Glutamatergic neuron (in vitro differentiated cells): Measurements from ENCODE around the gene FZD7. TPM values are rescaled to one million over a fixed set of nuclear protein-coding genes. Genes with fewer than 3 reads are reported as not detected.

Experiments used
- DNase-seq: peaks from one replicate; pipeline ENCODE4 v3.0.0; 2022
- H3K27ac Mint-ChIP-seq: one replicate; pipeline ENCODE4 v1.8.0; 2020; ENCODE audit warnings: mild to moderate bottlenecking, mixed read lengths, inconsistent platforms; ENCODE audit not compliant: unreplicated experiment
- H3K27me3 Mint-ChIP-seq: one replicate; pipeline ENCODE4 v1.8.0; 2020; ENCODE audit warnings: mild to moderate bottlenecking, moderate library complexity, mixed read lengths, inconsistent platforms; ENCODE audit not compliant: unreplicated experiment
- H3K36me3 Mint-ChIP-seq: one replicate; pipeline ENCODE4 v1.8.0; 2020; ENCODE audit warnings: mild to moderate bottlenecking, mixed read lengths, inconsistent platforms; ENCODE audit not compliant: unreplicated experiment
- H3K4me1 Mint-ChIP-seq: one replicate; pipeline ENCODE4 v1.8.0; 2020; ENCODE audit warnings: mild to moderate bottlenecking, low read depth, mixed read lengths, inconsistent platforms; ENCODE audit not compliant: unreplicated experiment
- H3K4me3 Mint-ChIP-seq: one replicate; pipeline ENCODE4 v1.8.0; 2020; ENCODE audit warnings: mild to moderate bottlenecking, mixed read lengths, inconsistent platforms; ENCODE audit not compliant: unreplicated experiment
- H3K9me3 Mint-ChIP-seq: one replicate; pipeline ENCODE4 v1.8.0; 2020; ENCODE audit warnings: mild to moderate bottlenecking, moderate library complexity, mixed read lengths, inconsistent platforms; ENCODE audit not compliant: unreplicated experiment
- total RNA-seq: library from RNA; stranded (reverse); fragmentation: NEBNext Ultra II Directional; extraction: Animal tissue kit (Norgen Biotek cat#: 25700); gene quantifications from one replicate; pipeline ENCODE4 v1.2.1, GENCODE V29; 2021; ENCODE audit not compliant: unreplicated experiment
- TF ChIP-seq, protein P1 (sequence below): fragments of 200-600 bp; sonication (generic); IDR thresholded peaks from one replicate; pipeline ENCODE4 v1.5.0; 2021; ENCODE audit not compliant: partially characterized antibody, unreplicated experiment

FZD7 gene
- total RNA-seq, 1 donor from 2014 or later, result 19.0 TPM

DNA sequence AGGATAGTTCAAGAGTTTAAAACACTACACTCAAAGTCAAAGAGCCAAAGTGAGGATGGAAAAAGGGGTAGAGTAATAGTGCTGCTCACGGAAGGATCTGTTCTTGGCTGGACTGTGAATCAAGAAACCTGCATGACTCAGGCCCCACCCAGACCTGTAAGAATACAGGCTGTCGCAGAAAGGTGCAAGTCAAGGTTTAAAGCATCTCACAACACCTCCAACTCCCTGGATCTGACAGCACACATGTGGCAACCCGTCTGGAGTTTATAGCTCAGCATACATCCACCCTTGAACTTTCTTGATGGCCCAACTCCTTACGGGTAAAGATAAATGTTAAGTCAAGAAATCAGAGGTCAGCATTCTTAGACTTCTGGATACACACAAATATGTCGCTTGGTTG lies 45.7 kb downstream of the FZD7 start:
- no peak for DNase-seq
- H3K9me3 Mint-ChIP-seq, result peaks cover 5% of the 10 kb centered on the region
- peaks cover 3% of the 10 kb centered on the region for H3K27me3 Mint-ChIP-seq
- peaks cover 6% of the 10 kb centered on the region for H3K4me1 Mint-ChIP-seq
- no peak overlapping the region for H3K27ac Mint-ChIP-seq
- no peak overlapping the region for H3K4me3 Mint-ChIP-seq
- no peaks in the 10 kb centered on the region for H3K36me3 Mint-ChIP-seq
- TF ChIP-seq, protein P1, sequence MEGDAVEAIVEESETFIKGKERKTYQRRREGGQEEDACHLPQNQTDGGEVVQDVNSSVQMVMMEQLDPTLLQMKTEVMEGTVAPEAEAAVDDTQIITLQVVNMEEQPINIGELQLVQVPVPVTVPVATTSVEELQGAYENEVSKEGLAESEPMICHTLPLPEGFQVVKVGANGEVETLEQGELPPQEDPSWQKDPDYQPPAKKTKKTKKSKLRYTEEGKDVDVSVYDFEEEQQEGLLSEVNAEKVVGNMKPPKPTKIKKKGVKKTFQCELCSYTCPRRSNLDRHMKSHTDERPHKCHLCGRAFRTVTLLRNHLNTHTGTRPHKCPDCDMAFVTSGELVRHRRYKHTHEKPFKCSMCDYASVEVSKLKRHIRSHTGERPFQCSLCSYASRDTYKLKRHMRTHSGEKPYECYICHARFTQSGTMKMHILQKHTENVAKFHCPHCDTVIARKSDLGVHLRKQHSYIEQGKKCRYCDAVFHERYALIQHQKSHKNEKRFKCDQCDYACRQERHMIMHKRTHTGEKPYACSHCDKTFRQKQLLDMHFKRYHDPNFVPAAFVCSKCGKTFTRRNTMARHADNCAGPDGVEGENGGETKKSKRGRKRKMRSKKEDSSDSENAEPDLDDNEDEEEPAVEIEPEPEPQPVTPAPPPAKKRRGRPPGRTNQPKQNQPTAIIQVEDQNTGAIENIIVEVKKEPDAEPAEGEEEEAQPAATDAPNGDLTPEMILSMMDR, result no peak

DNA sequence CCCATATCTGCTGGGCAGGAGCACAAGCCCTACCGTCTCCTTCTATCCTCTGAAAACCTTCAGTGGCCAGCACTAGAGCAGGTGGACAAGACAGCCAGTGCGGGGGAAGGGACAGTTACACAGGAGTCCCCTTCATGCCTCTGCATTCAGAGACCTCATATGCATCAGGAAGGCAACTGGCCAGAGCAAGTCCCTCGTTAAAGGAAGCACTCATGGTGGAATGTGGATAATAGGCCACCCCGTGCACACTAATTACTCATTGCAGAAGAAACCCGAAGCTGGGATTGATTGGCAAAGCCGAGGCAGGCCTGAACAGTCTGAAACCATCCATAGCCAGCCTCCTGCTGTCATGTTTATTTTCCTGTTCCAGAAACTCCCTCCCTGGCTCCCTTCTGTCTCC lies 50.6 kb downstream of the FZD7 start:
- H3K4me3 Mint-ChIP-seq, result no peak overlapping the region
- no peaks in the 10 kb centered on the region for H3K36me3 Mint-ChIP-seq
- TF ChIP-seq, protein P1, result no peak
- no peak overlapping the region for H3K27ac Mint-ChIP-seq
- no peaks in the 10 kb centered on the region for H3K27me3 Mint-ChIP-seq
- DNase-seq, result peak; percentile 21
- H3K9me3 Mint-ChIP-seq, result peaks cover 5% of the 10 kb centered on the region
- peaks cover 9% of the 10 kb centered on the region for H3K4me1 Mint-ChIP-seq

Other genes with a start within 250 kb of the FZD7 start
- 0.61 TPM for gene CDK15, start 227.3 kb upstream of the FZD7 start, total RNA-seq
- not detected for gene KIAA2012, start 39.4 kb downstream of the FZD7 start, total RNA-seq
- 111 TPM for gene SUMO1, start 204.7 kb downstream of the FZD7 start, total RNA-seq
- 49.6 TPM for gene NOP58, start 231.9 kb downstream of the FZD7 start, total RNA-seq